K562 (cell line): ENCODE data around the gene ATPAF2. TPM values are rescaled to one million over a fixed set of nuclear protein-coding genes. Genes with fewer than 3 reads are reported as not detected.

Experiments
- AFF4 ChIP-seq: sonication (generic); formaldehyde crosslinking; IDR thresholded peaks from 2 replicates; pipeline ENCODE4 v1.8.0; 2023; ENCODE audit warnings: mild to moderate bottlenecking, missing genetic modification reagents
- CBX1 ChIP-seq: sonication (generic); IDR thresholded peaks from 2 replicates; pipeline ENCODE4 v1.6.1; 2016; ENCODE audit warnings: antibody characterized with exemption, low read depth, mild to moderate bottlenecking
- CEBPG ChIP-seq, 3 experiments: fragments of 200-800 bp in 1 of 3; sonication (Bioruptor generic) in 1 of 3; sonication (generic) in 1 of 3; formaldehyde crosslinking in 1 of 3; IDR thresholded peaks in 2 of 3; conservative IDR thresholded peaks in 1 of 3; 2 replicates each; pipeline versions ENCODE4 v1.6.1 to v1.8.0; 2016 to 2022; ENCODE audit warnings: missing compliant biosample characterization in 2 of 3, missing genetic modification characterization in 2 of 3, mild to moderate bottlenecking in 1 of 3, missing genetic modification reagents in 1 of 3
- CREM ChIP-seq: IDR thresholded peaks from 2 replicates; pipeline ENCODE4 v1.6.1; 2014; ENCODE audit warnings: antibody characterized with exemption, low read depth
- CUX1 ChIP-seq: fragments of 200-800 bp; sonication (Bioruptor generic); IDR thresholded peaks from 2 replicates; pipeline ENCODE4 v1.6.1; 2016; ENCODE audit warnings: missing genetic modification characterization, missing compliant biosample characterization
- ETS1 ChIP-seq: conservative IDR thresholded peaks from 2 replicates; pipeline ENCODE4 v1.6.1; 2011; ENCODE audit warnings: low read depth, mild to moderate bottlenecking, low read length; ENCODE audit not compliant: control insufficient read depth
- KAT7 ChIP-seq: sonication (generic); formaldehyde crosslinking; IDR thresholded peaks from 2 replicates; pipeline ENCODE4 v1.8.0; 2022; ENCODE audit warnings: missing genetic modification reagents, mild to moderate bottlenecking, borderline replicate concordance
- KLF13 ChIP-seq: fragments of 450-650 bp; IDR thresholded peaks from 2 replicates; pipeline ENCODE4 v1.6.1; 2016; ENCODE audit warnings: missing genetic modification characterization, low read depth, mild to moderate bottlenecking, missing compliant biosample characterization, moderate library complexity, borderline replicate concordance
- KLF16 ChIP-seq: IDR thresholded peaks from 2 replicates; pipeline ENCODE4 v1.6.1; 2016; ENCODE audit warnings: antibody characterized with exemption
- L3MBTL2 ChIP-seq: fragments of 450-650 bp; IDR thresholded peaks from 2 replicates; pipeline ENCODE4 v1.6.1; 2016; ENCODE audit warnings: mild to moderate bottlenecking, moderate library complexity
- RB1 ChIP-seq: fragments of 450-650 bp; IDR thresholded peaks from 2 replicates; pipeline ENCODE4 v1.6.1; 2017; ENCODE audit warnings: low read depth, mild to moderate bottlenecking
- RBFOX2 ChIP-seq: fragments of 200-400 bp; formaldehyde crosslinking; IDR thresholded peaks from 2 replicates; pipeline ENCODE4 v1.6.1; 2017; ENCODE audit warnings: low read depth, mild to moderate bottlenecking, low read length, moderate library complexity
- RBM25 ChIP-seq: fragments of 200-400 bp; formaldehyde crosslinking; IDR thresholded peaks from 2 replicates; pipeline ENCODE4 v1.6.1; 2018; ENCODE audit warnings: low read length, low read depth, moderate library complexity; ENCODE audit not compliant: severe bottlenecking
- SP1 ChIP-seq: sonication (generic); formaldehyde crosslinking; IDR thresholded peaks from 2 replicates; pipeline ENCODE4 v1.8.1; 2022; ENCODE audit warnings: mild to moderate bottlenecking, missing genetic modification reagents
- USF1 ChIP-seq: sonication (generic); formaldehyde crosslinking; IDR thresholded peaks from 2 replicates; pipeline ENCODE4 v1.9.0; 2022; ENCODE audit warnings: mild to moderate bottlenecking, missing genetic modification reagents
- ZNF124 ChIP-seq: sonication (generic); formaldehyde crosslinking; IDR thresholded peaks from 2 replicates; pipeline ENCODE4 v1.8.1; 2022; ENCODE audit warnings: missing genetic modification reagents
- polyA plus RNA-seq, 8 experiments: library from polyadenylated mRNA; depleted of rRNA in 4 of 8; stranded (reverse) in 5 of 8; unstranded in 3 of 8; fragments of >200 nt; fragmentation: Nextera tagmentation in 2 of 8; fragmentation: Illumina TruSeq in 1 of 8; extraction: Ambion mirVana in 2 of 8; extraction: Trizol in 1 of 8; gene quantifications; 2 replicates each; pipeline versions ENCODE4 v1.2.1 to v1.2.3, GENCODE V29; 2011 to 2014; ENCODE audit warnings: inconsistent platforms in 1 of 8, missing spikeins in 1 of 8
- total RNA-seq, 7 experiments: library from RNA; depleted of rRNA in 6 of 7; stranded (reverse); fragments of >200 nt in 6 of 7; fragmentation: Illumina TruSeq in 2 of 7; extraction: Trizol in 2 of 7; gene quantifications; 2 replicates each; pipeline versions ENCODE4 v1.2.1 to v1.2.3, GENCODE V29; 2011 to 2021; ENCODE audit warnings: low replicate concordance in 1 of 7

Gene ATPAF2
- total and polyA plus RNA-seq, 9 of the 15 experiments (the other 6 are each of a cell fraction or from before 2014, with no cell fraction given), result 2.1 to 19.2 (median 11.3) TPM

- TF ChIP-seq KLF13 (tag) (peak; percentile 85), CBX1 (no peak), USF1 (CRISPR knock-in tag) (peak; percentile 99), ETS1 (peak; percentile 93), RB1 (peak; percentile 54; the same call in 1 of the 2 replicates), RBFOX2 (peak; percentile 84), CREM (peak; percentile 97), SP1 (peak; percentile 94), L3MBTL2 (peak; percentile 39; the same call in 1 of the 2 replicates), KAT7 (CRISPR knock-in tag) (0 out of 2 replicates have a peak, but pooled peaks have one; percentile 28), KLF16 (peak; percentile 11; the same call in 1 of the 2 replicates), CEBPG (CRISPR knock-in tag; IDR thresholded peaks at IDR 0.05) (no peak), CEBPG (tag; conservative IDR thresholded peaks at IDR 0.05 in 1 of 2, IDR thresholded peaks at IDR 0.05 in 1 of 2) (no peak), CUX1 (no peak), ZNF124 (no peak), RBM25 (peak; percentile 100), AFF4 (CRISPR knock-in tag) (peak; percentile 28; the same call in 1 of the 2 replicates)
Observed at GRCh38 chr17:18038861-18039534, at the start of gene ATPAF2, which contains the start of gene GID4 (continued).
